GM12878 (cell line): ENCODE measurements around the gene PLEKHO1. TPM values are rescaled to one million over a fixed set of nuclear protein-coding genes. Genes with fewer than 3 reads are reported as not detected.
A peak's percentile ranks its signal among the peaks of the same experiment; 100 is the strongest.

ENCODE experiments used
- ATAC-seq: fragments of 200-7000 bp; cut with Tn5 transposase; 3 replicates; pipeline ENCODE4 v1.9.1; 2020; ENCODE audit warnings: mild to moderate bottlenecking, moderate library complexity
- BruUV-seq: library from RNA; stranded (reverse); fragments of 400-500 nt; replicated peaks from 2 replicates; lab custom pipeline; 2021; lab: Mats Ljungman, UMichigan
- CTCF ChIA-PET: fragments of 300-600 bp; sonication (Branson Sonifier 250); formaldehyde crosslinking; extraction: SDS; loops from one replicate; lab custom pipeline; 2021; ENCODE audit warnings: inconsistent platforms; lab: Yijun Ruan, JAX
- POLR2A ChIA-PET: fragments of 350-600 bp; formaldehyde crosslinking; extraction: SDS; loops from one replicate; lab custom pipeline; 2021; ENCODE audit warnings: inconsistent platforms; lab: Charles Lee
- RAD21 ChIA-PET: fragments of 300-600 bp; sonication (Branson Sonifier 250); formaldehyde crosslinking; loops from one replicate; lab custom pipeline; 2023; ENCODE audit warnings: antibody characterized with exemption; ENCODE audit not compliant: unreplicated experiment; lab: Charles Lee
- SMC1A ChIA-PET: fragments of 300-600 bp; sonication (Branson Sonifier 250); formaldehyde crosslinking; loops from one replicate; lab custom pipeline; 2023; ENCODE audit not compliant: unreplicated experiment, uncharacterized antibody; lab: Charles Lee
- DNase-seq: peaks from one replicate; pipeline ENCODE4 v3.0.0-alpha.2; 2011; ENCODE audit warnings: low read depth, low spot score
- FAIRE-seq: peaks from 3 replicates; lab custom pipeline; 2011; peaks lifted over from hg19 to GRCh38; lab: Jason Lieb, UNC
- H2AFZ ChIP-seq: 2 replicates; pipeline ENCODE4 v1.6.0; 2011; ENCODE audit warnings: low read depth, low read length, control low read depth; ENCODE audit not compliant: control insufficient read depth
- H3K27ac ChIP-seq: 2 replicates; pipeline ENCODE4 v1.5.1; 2011; ENCODE audit warnings: control low read depth; ENCODE audit not compliant: control insufficient read depth, insufficient read depth
- H3K27me3 ChIP-seq, 2 experiments: replicated peaks in 1 of 2; 2 replicates each; pipeline versions ENCODE4 v1.6.0 to v1.6.1; 2011; ENCODE audit warnings: low read length in 1 of 2; ENCODE audit not compliant: control insufficient read depth in 2 of 2, insufficient read depth in 2 of 2
- H3K36me3 ChIP-seq, 2 experiments: 2 replicates each; pipeline ENCODE4 v1.5.1; 2011; ENCODE audit warnings: low read length in 1 of 2; ENCODE audit not compliant: control insufficient read depth in 2 of 2, insufficient read depth in 2 of 2
- H3K4me1 ChIP-seq: 2 replicates; pipeline ENCODE4 v1.6.1; 2011; ENCODE audit warnings: mild to moderate bottlenecking, low read length, moderate library complexity, mixed read lengths; ENCODE audit not compliant: control insufficient read depth, insufficient read depth
- H3K4me2 ChIP-seq: 2 replicates; pipeline ENCODE4 v1.6.0; 2011; ENCODE audit warnings: control low read depth; ENCODE audit not compliant: control insufficient read depth, insufficient read depth
- H3K4me3 ChIP-seq: fragments of 200-600 bp; sonication (generic); 2 replicates; pipeline ENCODE4 v1.5.1; 2016
- H3K79me2 ChIP-seq: 2 replicates; pipeline ENCODE4 v1.6.0; 2011; ENCODE audit warnings: low read length; ENCODE audit not compliant: control insufficient read depth, insufficient read depth
- H3K9ac ChIP-seq: 2 replicates; pipeline ENCODE4 v1.8.0; 2011; ENCODE audit warnings: low read length, control low read depth, mixed read lengths; ENCODE audit not compliant: control insufficient read depth, insufficient read depth
- H3K9me3 ChIP-seq: replicated peaks from 3 replicates; pipeline ENCODE4 v1.5.1; 2011; ENCODE audit warnings: mild to moderate bottlenecking, low read length; ENCODE audit not compliant: control insufficient read depth, insufficient read depth
- H4K20me1 ChIP-seq: 2 replicates; pipeline ENCODE4 v1.6.0; 2011; ENCODE audit not compliant: control insufficient read depth, insufficient read depth
- CBX3 ChIP-seq: fragments of 200-600 bp; sonication (generic); IDR thresholded peaks from 2 replicates; pipeline ENCODE4 v1.6.1; 2016; ENCODE audit warnings: low read depth, borderline replicate concordance
- MTA3 ChIP-seq: IDR thresholded peaks from 2 replicates; pipeline ENCODE4 v1.6.1; 2012; ENCODE audit warnings: low read length, inconsistent platforms, borderline replicate concordance
- SUZ12 ChIP-seq: fragments of 200-600 bp; sonication (generic); IDR thresholded peaks from one replicate; pipeline ENCODE4 v1.6.1; 2018; ENCODE audit warnings: antibody characterized with exemption, mild to moderate bottlenecking; ENCODE audit not compliant: unreplicated experiment
- WGBS: methylation state at CpG from one replicate; pipeline ENCODE4 v1.1.6; 2016; ENCODE audit warnings: low lambda C conversion rate; ENCODE audit not compliant: insufficient replicate concordance, insufficient coverage; ENCODE audit errors: missing lambda C conversion rate; 5-methylcytosine and 5-hydroxymethylcytosine counted together
- in situ Hi-C: fragments of 300-500 bp; cut with MboI; formaldehyde crosslinking; loops from 9 replicates; pipeline ENCODE4 v1.14.3; 2018; ENCODE audit warnings: mixed read lengths
- intact Hi-C: fragments of 100-400 bp; cut with micrococcal nuclease; formaldehyde crosslinking; loops from one replicate; pipeline ENCODE4 v1.14.2; 2022; ENCODE audit not compliant: unreplicated experiment
- polyA plus RNA-seq, 11 experiments: library from polyadenylated mRNA; depleted of rRNA in 4 of 11; unstranded in 6 of 11; stranded (reverse) in 5 of 11; fragments of >200 nt; fragmentation: Nextera tagmentation in 4 of 11; fragmentation: Illumina TruSeq in 1 of 11; extraction: Ambion mirVana in 4 of 11; extraction: Trizol in 1 of 11; gene quantifications; 1 replicate in 1 of 11; 2 replicates in 10 of 11; pipeline versions ENCODE4 v1.2.1 to v1.2.3, GENCODE V29; 2011 to 2016; ENCODE audit warnings: inconsistent platforms in 2 of 11, missing spikeins in 2 of 11, low read depth in 1 of 11
- total RNA-seq, 4 experiments: library from RNA; depleted of rRNA in 3 of 4; stranded (reverse); fragments of >200 nt in 3 of 4; fragmentation: Illumina TruSeq in 1 of 4; extraction: Trizol in 1 of 4; gene quantifications; 2 replicates each; pipeline versions ENCODE4 v1.2.1 to v1.2.3, GENCODE V29; 2013 to 2021
- TF ChIP-seq, protein P1 (sequence below), 3 experiments: IDR thresholded peaks in 2 of 3; conservative IDR thresholded peaks in 1 of 3; 2 replicates each; pipeline ENCODE4 v1.5.1; 2011; ENCODE audit warnings: low read depth in 3 of 3, low read length in 3 of 3, mild to moderate bottlenecking in 3 of 3, control low read depth in 2 of 3, moderate library complexity in 2 of 3, inconsistent platforms in 1 of 3, mixed read lengths in 1 of 3; ENCODE audit not compliant: control insufficient read depth in 2 of 3, insufficient read depth in 1 of 3; ENCODE audit errors: extremely low read depth in 1 of 3
- TF ChIP-seq, protein P2 (sequence below): IDR thresholded peaks from 2 replicates; pipeline ENCODE4 v1.6.1; 2011; ENCODE audit warnings: borderline replicate concordance, low read depth, mild to moderate bottlenecking, moderate library complexity, mixed read lengths, low read length; ENCODE audit not compliant: insufficient read depth; ENCODE audit errors: extremely low read length

The PLEKHO1 gene
- total and polyA plus RNA-seq, 10 of the 15 experiments (the other 5 are each of a cell fraction or from before 2014, with no cell fraction given): 5.3 to 184 (median 88.8) TPM

DNA sequence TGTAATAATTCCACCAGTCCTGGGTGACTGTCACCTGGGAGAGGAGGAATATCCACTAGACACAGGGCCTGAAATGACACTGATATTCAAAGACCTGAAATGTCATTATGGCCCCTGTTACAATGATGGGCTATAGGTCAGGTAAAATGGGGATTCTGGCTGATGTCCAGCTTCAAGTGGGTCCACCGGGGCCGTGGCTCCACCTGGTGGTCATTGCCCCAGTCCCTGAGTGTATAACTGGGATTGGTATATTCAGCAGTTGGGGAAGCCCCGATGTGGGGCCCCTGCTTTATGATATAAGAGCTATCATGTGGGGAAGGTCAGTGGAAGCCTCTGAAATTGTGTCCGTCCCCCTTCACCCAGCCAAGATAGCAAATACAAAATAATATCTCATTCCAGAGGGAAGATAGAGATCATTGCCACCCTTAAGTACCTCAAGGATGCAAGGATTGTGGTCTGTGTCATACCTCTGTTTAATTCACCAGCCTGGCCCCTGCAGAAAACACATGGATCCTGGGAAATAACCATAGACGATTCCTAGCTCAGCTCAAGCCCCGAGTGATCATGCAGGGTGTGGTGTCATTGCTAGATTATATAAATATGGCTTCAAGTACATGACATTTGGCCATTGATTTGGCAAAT, 19.4 kb downstream of the PLEKHO1 start (continued):
- TF ChIP-seq, protein P1, sequence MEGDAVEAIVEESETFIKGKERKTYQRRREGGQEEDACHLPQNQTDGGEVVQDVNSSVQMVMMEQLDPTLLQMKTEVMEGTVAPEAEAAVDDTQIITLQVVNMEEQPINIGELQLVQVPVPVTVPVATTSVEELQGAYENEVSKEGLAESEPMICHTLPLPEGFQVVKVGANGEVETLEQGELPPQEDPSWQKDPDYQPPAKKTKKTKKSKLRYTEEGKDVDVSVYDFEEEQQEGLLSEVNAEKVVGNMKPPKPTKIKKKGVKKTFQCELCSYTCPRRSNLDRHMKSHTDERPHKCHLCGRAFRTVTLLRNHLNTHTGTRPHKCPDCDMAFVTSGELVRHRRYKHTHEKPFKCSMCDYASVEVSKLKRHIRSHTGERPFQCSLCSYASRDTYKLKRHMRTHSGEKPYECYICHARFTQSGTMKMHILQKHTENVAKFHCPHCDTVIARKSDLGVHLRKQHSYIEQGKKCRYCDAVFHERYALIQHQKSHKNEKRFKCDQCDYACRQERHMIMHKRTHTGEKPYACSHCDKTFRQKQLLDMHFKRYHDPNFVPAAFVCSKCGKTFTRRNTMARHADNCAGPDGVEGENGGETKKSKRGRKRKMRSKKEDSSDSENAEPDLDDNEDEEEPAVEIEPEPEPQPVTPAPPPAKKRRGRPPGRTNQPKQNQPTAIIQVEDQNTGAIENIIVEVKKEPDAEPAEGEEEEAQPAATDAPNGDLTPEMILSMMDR (IDR thresholded peaks at IDR 0.05 in 2 of 3, conservative IDR thresholded peaks at IDR 0.05 in 1 of 3; ENCODE audit: control insufficient read depth in 2 of 3, extremely low read depth in 1 of 3, insufficient read depth in 1 of 3, low read depth in 3 of 3, low read length in 3 of 3): peak; percentile 77 to 88 (median 87)
- TF ChIP-seq SUZ12 (no peak), CBX3 (no peak)
- TF ChIP-seq, protein P2, sequence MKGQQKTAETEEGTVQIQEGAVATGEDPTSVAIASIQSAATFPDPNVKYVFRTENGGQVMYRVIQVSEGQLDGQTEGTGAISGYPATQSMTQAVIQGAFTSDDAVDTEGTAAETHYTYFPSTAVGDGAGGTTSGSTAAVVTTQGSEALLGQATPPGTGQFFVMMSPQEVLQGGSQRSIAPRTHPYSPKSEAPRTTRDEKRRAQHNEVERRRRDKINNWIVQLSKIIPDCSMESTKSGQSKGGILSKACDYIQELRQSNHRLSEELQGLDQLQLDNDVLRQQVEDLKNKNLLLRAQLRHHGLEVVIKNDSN: no peak

DNA sequence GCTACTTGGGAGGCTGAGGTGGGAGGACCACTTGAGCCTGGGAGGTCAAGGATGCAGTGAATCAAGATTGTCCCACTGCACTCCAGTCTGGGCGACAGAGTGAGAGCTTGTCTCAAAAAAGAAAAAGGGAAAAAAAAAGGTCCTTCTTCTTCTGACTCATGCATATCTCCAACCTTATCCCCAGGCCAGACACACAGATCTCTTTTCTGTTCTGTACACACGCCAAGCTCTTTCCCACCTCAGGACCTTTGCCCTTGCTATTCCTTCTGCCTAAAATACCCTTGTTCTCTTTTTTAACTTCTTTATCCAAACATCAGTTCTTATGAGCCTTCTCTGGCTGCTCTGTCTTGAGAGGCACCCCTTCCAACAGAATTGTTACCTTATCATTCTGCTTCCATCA, 22.1 kb downstream of the PLEKHO1 start:
- Histone ChIP-seq H3K27me3 (no peaks in the 10 kb centered on the region), H3K9me3 (no peaks in the 10 kb centered on the region), H3K36me3 (no peaks in the 10 kb centered on the region), H3K9ac (no peak overlapping the region), H3K4me2 (no peak overlapping the region), H3K27ac (no peak overlapping the region), H3K79me2 (no peaks in the 10 kb centered on the region), H4K20me1 (no peaks in the 10 kb centered on the region), H3K4me1 (peaks cover 2% of the 10 kb centered on the region), H2AFZ (no peak overlapping the region), H3K4me3 (no peak overlapping the region)
- no TSS peak for BruUV-seq
- CTCF ChIA-PET: interaction anchor here (1.7 to 19.2 kb wide), 5 partner anchors 8 to 210 kb away, joined by 4 to 577 read pairs (median 11); partner anchors contain the start of gene VPS45
- no peak for TF ChIP-seq MTA3
- TF ChIP-seq, protein P1 (IDR thresholded peaks at IDR 0.05 in 2 of 3, conservative IDR thresholded peaks at IDR 0.05 in 1 of 3; ENCODE audit: control insufficient read depth in 2 of 3, extremely low read depth in 1 of 3, insufficient read depth in 1 of 3, low read depth in 3 of 3, low read length in 3 of 3): no peak
- RAD21 ChIA-PET: interaction anchor here (0.8 to 4.6 kb wide), 3 partner anchors 10 to 99 kb away, joined by 3 to 17 read pairs (median 13); no protein-coding TSS in a partner anchor
- FAIRE-seq: no peak
- no peak for ATAC-seq
- in situ Hi-C loops: no loop called here
- SMC1A ChIA-PET: interaction anchor here (0.7 to 15.5 kb wide), 6 partner anchors 17 to 209 kb away, joined by 3 to 338 read pairs (median 4); partner anchors contain the start of gene VPS45
- intact Hi-C loops: no loop called here
- 93% methylated on average over 2 of the region's 2 CpGs for WGBS
- POLR2A ChIA-PET: no interaction called here
- DNase-seq: no peak
